HFF-Myc (cell line): ENCODE measurements around the gene DOCK4.
A peak's percentile ranks its signal among the peaks of the same experiment; 100 is the strongest.

Source experiments
- DNase-seq: peaks from one replicate; pipeline ENCODE4 v3.0.0-alpha.2; 2011; ENCODE audit warnings: low read depth; ENCODE audit errors: extremely low read depth
- H3K4me3 ChIP-seq: replicated peaks from 2 replicates; pipeline ENCODE4 v1.5.1; 2011; ENCODE audit warnings: low read depth, mild to moderate bottlenecking, control low read depth, low read length
- TF ChIP-seq, protein P1 (sequence below): IDR thresholded peaks from 2 replicates; pipeline ENCODE4 v1.5.1; 2012; ENCODE audit warnings: mild to moderate bottlenecking, low read depth, low read length, control low read depth; ENCODE audit errors: missing control alignments

DOCK4 gene

DNA sequence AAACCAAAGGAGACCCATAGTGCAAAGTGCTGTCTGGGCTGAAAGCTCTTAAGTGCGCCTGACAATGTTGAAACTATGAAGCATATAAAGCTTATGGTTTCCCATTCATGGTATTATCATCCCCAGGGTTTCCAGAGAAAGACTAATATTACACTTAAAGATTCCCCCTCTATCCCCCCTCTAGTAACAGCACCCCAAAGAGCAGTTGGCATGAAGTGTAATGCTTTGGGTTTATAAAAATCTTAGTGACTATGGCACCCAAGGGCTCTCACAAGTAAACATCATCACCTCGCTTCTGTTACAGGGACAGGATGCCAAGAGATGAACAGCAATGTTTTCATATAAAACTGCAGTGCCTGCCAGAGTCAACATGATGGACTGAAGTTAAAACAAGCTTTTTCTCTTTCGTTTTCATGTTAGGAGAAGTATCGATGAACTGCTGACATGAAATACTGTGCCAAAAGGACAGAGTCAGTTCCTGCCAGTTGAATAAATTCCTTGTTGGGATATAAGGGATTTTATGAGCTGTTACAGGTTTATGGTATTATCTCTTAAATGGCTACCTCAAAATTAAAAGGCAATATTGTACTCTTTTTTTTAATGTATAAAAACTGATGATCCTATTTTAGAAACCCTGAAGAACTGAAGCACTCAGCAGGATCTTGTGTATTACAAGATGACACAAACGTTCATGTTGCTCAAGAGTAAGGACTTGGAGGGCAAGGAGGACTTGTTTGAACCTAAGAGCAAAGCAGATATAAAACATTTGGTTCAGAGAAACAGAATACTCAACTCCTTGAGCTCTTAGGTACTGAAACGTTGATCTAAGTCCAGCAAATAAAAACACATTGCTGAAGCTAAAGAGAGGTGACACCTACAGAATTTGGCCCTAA lies 440.2 kb downstream of the DOCK4 start:
- no peak overlapping the region for H3K4me3 ChIP-seq
- DNase-seq = no peak
- TF ChIP-seq, protein P1, sequence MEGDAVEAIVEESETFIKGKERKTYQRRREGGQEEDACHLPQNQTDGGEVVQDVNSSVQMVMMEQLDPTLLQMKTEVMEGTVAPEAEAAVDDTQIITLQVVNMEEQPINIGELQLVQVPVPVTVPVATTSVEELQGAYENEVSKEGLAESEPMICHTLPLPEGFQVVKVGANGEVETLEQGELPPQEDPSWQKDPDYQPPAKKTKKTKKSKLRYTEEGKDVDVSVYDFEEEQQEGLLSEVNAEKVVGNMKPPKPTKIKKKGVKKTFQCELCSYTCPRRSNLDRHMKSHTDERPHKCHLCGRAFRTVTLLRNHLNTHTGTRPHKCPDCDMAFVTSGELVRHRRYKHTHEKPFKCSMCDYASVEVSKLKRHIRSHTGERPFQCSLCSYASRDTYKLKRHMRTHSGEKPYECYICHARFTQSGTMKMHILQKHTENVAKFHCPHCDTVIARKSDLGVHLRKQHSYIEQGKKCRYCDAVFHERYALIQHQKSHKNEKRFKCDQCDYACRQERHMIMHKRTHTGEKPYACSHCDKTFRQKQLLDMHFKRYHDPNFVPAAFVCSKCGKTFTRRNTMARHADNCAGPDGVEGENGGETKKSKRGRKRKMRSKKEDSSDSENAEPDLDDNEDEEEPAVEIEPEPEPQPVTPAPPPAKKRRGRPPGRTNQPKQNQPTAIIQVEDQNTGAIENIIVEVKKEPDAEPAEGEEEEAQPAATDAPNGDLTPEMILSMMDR = no peak

DNA sequence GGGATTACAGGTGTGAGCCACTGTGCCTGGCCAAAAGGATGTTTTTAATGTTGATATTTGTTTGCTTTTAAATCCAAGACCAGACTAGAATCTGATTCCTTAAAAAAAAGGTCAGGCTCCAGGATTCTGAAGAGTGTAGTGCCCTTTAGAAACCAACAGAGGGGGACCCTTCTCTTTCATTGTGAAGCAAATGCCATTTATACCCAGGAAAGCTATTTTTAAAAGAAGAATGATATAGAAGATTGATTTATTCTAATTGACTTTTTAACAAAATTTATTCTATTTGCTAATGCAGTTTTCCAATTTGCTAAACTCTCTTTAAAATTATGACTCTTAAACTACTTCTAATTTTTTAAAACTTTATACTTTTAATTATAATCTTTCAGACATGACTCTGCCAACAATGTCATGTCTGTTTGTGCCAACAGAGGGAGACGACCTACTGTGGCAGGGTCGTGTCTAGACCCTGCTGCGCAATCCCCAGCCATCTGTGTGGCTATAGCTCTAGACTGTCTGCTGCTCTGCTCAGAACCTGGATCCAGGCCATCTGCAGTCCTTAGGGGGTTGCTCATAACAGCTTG lies 442.9 kb downstream of the DOCK4 start:
- no peak for DNase-seq
- TF ChIP-seq, protein P1 = peak; percentile 60
- H3K4me3 ChIP-seq = no peak overlapping the region

DNA sequence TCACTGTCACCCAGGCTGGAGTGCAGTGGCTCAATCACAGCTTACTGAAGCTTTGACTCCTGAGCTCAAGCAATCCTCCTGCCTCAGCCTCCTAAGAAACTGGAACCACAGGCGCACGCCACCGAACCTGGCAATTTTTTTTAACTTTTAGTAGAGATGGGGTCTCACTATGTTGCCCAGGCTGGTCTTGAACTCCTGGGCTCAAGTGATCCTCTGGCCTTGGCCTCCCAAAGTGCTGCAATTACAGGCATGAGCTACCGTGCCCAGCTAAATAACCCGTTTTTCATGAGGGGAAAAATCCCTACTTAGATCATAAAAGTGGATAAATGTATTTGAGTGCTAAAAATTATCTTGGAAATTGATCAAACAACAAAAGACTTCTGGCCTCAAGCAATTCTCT lies 443.4 kb downstream of the DOCK4 start:
- H3K4me3 ChIP-seq = no peak overlapping the region
- no peak for DNase-seq
- TF ChIP-seq, protein P1 = no peak

DNA sequence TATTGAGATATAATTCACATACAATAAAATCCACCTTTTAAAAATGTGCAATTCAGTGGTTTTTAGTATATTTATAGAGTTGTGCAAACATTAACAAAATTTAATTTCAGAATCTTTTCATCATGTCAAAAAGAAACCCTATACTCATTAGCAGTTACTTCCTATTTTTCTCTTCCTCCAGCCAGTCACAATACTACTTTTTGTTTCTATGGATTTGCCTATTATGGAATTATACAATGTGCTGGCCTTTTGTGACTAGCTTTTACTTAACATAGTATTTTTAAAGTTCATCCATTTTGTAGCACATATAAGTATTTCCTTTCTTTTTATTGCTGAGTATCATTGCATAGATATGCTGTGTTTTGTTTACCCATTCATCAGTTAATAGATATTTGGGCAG lies 444.0 kb downstream of the DOCK4 start:
- no peak overlapping the region for H3K4me3 ChIP-seq
- TF ChIP-seq, protein P1 = no peak
- no peak for DNase-seq

DNA sequence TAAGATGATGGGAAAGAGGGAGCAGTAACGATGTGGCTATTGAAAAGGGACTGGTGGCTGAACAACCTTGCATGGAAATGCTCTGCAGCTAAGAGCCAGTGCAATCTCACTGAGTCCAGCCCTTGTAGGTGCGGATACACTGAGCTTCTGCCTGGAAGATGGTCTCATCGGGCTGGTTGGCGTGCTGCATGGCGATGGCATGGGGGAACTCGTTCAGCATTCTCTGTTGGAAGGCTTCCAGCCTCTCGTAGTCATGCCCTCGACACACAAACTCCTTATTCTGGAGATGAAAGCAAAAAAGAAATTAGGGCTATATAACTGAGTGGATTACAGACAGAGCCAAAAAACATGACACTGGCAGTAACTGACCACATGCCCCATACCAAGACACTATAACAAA lies 446.2 kb downstream of the DOCK4 start:
- H3K4me3 ChIP-seq = no peak overlapping the region
- TF ChIP-seq, protein P1 = no peak
- no peak for DNase-seq

DNA sequence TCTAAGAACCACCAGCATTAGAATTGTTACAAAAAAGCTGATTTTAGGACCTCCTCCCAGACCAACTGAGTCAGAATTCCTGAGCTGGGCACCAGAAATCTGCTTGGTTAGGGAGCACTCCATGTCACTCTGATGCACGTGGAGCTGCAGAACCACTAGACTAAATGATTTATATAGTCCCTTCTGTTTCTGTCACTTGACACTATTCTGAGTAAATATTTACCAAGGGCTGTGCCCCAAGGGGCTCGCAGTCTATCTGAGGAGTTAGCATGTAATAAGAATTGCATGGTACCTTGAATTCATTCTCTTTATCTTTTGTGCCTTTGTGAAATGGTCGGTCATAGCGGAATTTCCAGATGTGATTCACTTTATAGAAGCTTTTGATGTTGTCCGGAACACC lies 447.9 kb downstream of the DOCK4 start:
- DNase-seq = no peak
- TF ChIP-seq, protein P1 = no peak
- no peak overlapping the region for H3K4me3 ChIP-seq
